Epithelial cell of esophagus (primary cell): Measurements from ENCODE around the gene CFAP46.

Experiments
- DNase-seq: peaks from one replicate; pipeline ENCODE4 v3.0.0; 2010; ENCODE audit warnings: low read depth
- H3K4me3 ChIP-seq: 2 replicates; pipeline ENCODE4 v1.5.1; 2011; ENCODE audit warnings: mild to moderate bottlenecking, low read length, control low read depth
- TF ChIP-seq, protein P1 (sequence below): IDR thresholded peaks from 2 replicates; pipeline ENCODE4 v1.5.1; 2011; ENCODE audit warnings: low read depth, mild to moderate bottlenecking, low read length, control low read depth, inconsistent platforms; ENCODE audit not compliant: insufficient read depth; ENCODE audit errors: missing control alignments

CFAP46 gene

DNA sequence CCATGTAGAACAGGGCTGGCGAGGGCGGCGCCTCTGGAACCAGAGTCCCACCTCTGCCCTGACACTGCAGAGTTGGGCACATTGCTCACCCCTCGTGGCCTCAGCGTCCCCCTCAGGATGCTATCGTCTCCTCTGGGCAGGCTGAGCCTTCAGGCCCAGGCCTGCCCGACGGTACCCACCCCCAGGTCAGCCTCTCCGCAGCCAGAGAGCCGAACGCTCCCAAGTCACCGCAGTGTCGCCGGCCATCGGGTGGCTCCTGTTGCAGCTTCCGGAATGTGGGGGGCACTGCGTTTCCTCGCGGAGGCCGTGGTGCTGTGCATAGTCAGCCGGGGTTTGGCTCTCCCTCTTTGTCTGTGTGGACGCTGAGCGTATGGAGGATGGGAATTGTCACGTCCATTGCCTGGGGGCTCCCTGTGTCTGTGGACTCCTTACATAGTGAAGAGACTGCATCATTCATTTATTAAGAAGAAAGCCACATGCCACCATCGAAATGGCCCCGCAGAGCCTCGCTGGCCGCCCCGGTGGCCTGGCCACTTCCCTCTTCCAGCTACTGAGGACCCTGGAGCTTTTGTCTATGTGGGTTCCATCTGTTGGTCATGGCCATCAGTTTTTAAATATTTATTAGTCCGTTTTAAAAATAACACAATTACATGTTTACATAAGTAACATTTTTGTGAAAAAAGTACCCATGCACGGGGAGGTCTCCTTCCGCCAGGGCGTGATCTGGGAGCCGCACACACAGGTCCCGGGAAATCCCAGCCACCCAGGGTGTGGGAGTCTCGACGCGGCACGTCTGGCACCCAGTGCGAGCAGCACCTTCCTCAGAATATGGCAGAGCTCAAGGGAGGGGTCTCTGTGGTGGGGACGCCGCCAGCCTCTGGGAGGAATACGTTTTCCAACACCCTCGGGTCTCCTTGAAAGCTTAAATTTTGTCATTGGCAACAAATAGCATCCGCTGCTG lies 172.0 kb downstream of the CFAP46 start:
- TF ChIP-seq, protein P1, sequence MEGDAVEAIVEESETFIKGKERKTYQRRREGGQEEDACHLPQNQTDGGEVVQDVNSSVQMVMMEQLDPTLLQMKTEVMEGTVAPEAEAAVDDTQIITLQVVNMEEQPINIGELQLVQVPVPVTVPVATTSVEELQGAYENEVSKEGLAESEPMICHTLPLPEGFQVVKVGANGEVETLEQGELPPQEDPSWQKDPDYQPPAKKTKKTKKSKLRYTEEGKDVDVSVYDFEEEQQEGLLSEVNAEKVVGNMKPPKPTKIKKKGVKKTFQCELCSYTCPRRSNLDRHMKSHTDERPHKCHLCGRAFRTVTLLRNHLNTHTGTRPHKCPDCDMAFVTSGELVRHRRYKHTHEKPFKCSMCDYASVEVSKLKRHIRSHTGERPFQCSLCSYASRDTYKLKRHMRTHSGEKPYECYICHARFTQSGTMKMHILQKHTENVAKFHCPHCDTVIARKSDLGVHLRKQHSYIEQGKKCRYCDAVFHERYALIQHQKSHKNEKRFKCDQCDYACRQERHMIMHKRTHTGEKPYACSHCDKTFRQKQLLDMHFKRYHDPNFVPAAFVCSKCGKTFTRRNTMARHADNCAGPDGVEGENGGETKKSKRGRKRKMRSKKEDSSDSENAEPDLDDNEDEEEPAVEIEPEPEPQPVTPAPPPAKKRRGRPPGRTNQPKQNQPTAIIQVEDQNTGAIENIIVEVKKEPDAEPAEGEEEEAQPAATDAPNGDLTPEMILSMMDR, result no peak
- no peak overlapping the region for H3K4me3 ChIP-seq
- no peak for DNase-seq

DNA sequence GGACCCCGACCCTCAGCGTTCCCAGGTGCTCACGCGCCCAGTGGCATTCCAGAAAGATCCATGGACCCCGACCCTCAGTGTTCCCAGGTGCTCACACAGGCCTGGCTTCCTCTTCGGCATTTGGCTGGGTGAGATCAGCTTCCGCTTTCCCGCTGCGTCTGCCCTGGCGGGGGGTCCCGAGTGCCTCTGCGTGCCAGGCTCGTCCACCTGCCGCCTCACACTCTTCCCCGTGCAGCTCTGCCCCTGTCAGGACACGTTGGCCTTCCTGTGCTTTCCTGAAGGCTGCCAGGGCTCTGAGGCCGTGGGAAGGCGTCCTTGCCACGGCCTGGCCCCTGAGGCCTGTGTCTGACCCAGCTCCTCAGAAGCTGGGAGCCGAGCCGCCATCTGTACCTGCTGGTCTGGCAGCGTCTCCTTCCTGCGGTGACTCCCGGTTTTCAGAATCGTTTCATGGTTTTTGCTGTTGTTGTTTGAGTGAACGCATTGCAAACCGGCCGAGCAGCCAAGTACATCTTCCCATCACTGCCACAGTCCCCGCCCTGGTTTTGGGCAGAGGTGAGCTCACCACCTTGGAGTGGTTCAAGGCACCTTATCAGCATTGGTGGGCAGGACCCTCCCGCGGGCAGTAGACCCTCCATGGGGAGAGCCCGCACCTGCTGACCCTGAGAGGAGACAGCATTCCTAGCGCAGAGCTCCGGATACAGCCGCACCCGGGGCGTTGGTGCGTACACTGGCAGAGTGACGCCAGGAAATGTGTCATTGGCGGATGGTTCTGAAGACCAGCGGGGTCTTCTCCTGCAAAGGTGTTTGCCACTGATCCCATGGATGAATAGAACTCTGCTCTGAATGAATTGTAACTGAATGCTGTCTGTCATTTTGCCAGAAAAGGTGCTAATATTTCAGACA lies 173.8 kb downstream of the CFAP46 start:
- no peak for DNase-seq
- TF ChIP-seq, protein P1, result no peak
- H3K4me3 ChIP-seq, result no peak overlapping the region

DNA sequence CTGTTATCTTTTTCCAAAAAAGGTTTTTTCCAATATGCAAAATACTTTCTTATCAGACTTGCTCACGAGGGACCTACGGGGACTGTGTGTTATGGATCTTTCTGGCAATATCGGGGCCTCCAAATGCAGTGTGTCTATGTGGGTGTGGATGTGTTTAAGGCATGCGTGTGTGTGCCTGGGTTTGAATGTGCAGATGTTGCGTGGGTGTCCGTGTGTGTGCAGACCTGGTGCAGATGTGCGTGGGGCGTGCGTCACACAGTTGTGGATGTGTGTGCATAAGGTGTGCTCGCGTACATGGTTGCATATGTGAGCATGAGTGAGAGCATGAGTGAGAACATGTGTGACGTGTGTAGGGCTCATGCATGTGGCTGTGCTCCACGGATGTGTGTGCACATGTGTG lies 176.1 kb downstream of the CFAP46 start:
- no peak overlapping the region for H3K4me3 ChIP-seq
- no peak for DNase-seq
- TF ChIP-seq, protein P1, result no peak

DNA sequence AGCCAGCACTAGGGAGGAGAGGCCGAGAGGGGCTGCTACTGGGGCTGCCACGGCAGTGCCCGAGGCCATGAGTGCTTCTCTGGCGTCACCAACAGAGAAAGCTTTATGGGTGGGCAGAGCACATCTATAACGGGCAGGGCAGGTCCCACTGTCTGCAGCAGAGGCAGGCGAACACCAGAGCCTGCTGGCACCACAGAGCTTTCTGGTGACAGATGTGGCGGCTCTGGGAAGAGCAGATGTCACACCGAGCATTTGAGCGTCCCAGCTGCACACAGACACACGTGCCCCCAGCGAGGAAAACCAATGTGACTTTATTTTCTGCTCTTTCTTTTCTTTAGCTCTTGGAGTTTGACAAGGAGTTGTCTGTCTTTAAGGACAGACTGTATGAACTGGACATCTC lies 176.9 kb downstream of the CFAP46 start:
- TF ChIP-seq, protein P1, result no peak
- H3K4me3 ChIP-seq, result no peak overlapping the region
- DNase-seq, result no peak

DNA sequence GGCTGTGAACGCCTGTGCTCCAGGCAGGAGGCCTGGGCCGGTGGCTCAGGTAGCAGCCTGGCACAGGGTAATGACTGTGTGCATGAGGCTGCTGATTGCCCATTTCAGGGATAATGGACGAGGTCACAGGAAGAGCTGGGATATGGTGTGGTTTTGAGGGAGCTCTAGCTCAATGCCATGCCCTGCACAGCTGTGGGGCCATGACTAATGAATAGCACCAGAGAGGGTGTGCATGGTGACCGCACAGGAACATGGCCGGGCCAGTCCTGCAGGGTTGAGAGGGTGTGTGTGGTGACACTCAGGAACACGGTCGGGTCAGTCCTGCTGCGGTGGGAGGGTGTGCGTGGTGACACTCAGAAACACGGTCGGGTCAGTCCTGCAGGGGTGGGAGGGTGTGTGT lies 178.3 kb downstream of the CFAP46 start:
- TF ChIP-seq, protein P1, result no peak
- no peak overlapping the region for H3K4me3 ChIP-seq

DNA sequence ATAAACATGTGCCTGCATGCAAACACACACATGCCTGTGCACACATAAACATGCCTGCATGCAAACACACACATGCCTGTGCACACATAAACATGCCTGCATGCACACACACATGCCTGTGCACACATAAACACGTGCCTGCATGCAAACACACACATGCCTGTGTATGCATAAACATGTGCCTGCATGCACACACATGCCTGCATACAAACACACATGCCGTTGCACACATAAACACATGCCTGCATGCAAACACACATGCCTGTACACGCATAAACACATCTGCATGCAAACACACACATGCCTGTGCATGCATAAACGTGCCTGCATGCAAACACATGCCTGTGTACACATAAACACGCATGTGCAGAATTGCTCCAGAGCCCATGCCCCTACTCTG lies 178.8 kb downstream of the CFAP46 start:
- TF ChIP-seq, protein P1, result no peak
- no peak overlapping the region for H3K4me3 ChIP-seq
- no peak for DNase-seq

More for the DNA sequence above, 178.3 kb downstream of the CFAP46 start:
- peak; percentile 5 for DNase-seq
